Transverse colon (tissue), 4 donors: Measurements from ENCODE around the gene PKP4. TPM values are rescaled to one million over a fixed set of nuclear protein-coding genes. Genes with fewer than 3 reads are reported as not detected.

ENCODE experiments used
- DNase-seq: peaks from one replicate; pipeline ENCODE4 v3.0.0-alpha.2; 2019
- H3K27ac ChIP-seq, 4 donors: fragments of 200-600 bp; sonication (generic); 2 replicates each; pipeline ENCODE4 v1.5.1; 2016 to 2018; ENCODE audit warnings: inconsistent platforms in 4 of 4
- H3K27me3 ChIP-seq: fragments of 200-600 bp; sonication (generic); 2 replicates; pipeline ENCODE4 v1.5.1; 2017; ENCODE audit warnings: inconsistent platforms
- H3K36me3 ChIP-seq, 4 donors: fragments of 200-600 bp; sonication (generic); 2 replicates each; pipeline ENCODE4 v1.5.1; 2017 to 2019; ENCODE audit warnings: inconsistent platforms in 4 of 4
- H3K4me1 ChIP-seq, 4 donors: fragments of 200-600 bp; sonication (generic); 2 replicates each; pipeline ENCODE4 v1.5.1; 2017 to 2020; ENCODE audit warnings: inconsistent platforms in 4 of 4
- H3K4me3 ChIP-seq, 4 donors: fragments of 200-600 bp; sonication (generic); 1 replicate in 1 of 4; 2 replicates in 3 of 4; pipeline versions ENCODE4 v1.5.1 to v1.6.1; 2017 to 2019; ENCODE audit warnings: inconsistent platforms in 4 of 4
- H3K9me3 ChIP-seq, 2 donors: fragments of 200-600 bp; sonication (generic); 2 replicates each; pipeline ENCODE4 v1.5.1; 2017 to 2019; ENCODE audit warnings: inconsistent platforms in 2 of 2
- EP300 ChIP-seq: sonication (generic); formaldehyde crosslinking; IDR thresholded peaks from one replicate; pipeline ENCODE4 v1.6.1; 2017; ENCODE audit warnings: antibody characterized with exemption, low read depth
- POLR2A ChIP-seq: fragments of 450-650 bp; IDR thresholded peaks from one replicate; pipeline ENCODE4 v1.6.1; 2016; ENCODE audit warnings: antibody characterized with exemption, mild to moderate bottlenecking, moderate library complexity
- POLR2AphosphoS5 ChIP-seq, 3 donors: sonication (generic); formaldehyde crosslinking; IDR thresholded peaks; one replicate each; pipeline ENCODE4 v1.6.1; 2016; ENCODE audit warnings: antibody characterized with exemption in 3 of 3
- WGBS, 2 donors: methylation state at CpG; one replicate each; pipeline ENCODE4 v1.1.5; 2018; ENCODE audit warnings: low coverage in 1 of 2; 5-methylcytosine and 5-hydroxymethylcytosine counted together
- in situ Hi-C, 4 donors: fragments of 200-750 bp; cut with MboI; loops; one replicate each; pipeline versions ENCODE4 v1.15.0 to v1.15.1; 2017; ENCODE audit warnings: low sequenced_read_pairs in 3 of 4, low pct_ligation_motif_present in 1 of 4, low pct_unique_long_range_greater_than_20kb in 1 of 4
- intact Hi-C: fragments of 100-400 bp; cut with DNase I; formaldehyde crosslinking; loops from one replicate; pipeline ENCODE4 v1.15.1; 2023; ENCODE audit warnings: low total_unique reads
- total RNA-seq, 4 donors: library from RNA; depleted of rRNA; stranded (reverse); fragments of >200 nt; gene quantifications; one replicate each; pipeline ENCODE4 v1.1.0, GENCODE V29; 2016
- TF ChIP-seq, protein P1 (sequence below), 5 experiments: fragments of 200-600 bp in 3 of 5; fragments of 450-650 bp in 2 of 5; sonication (generic) in 3 of 5; IDR thresholded peaks; 1 replicate in 2 of 5; 2 replicates in 3 of 5; pipeline ENCODE4 v1.5.1; 2016 to 2017; ENCODE audit warnings: antibody characterized with exemption in 5 of 5, inconsistent platforms in 3 of 5, mild to moderate bottlenecking in 2 of 5, moderate library complexity in 1 of 5

PKP4 gene
- total RNA-seq, 4 donors from 2014 or later = 28.1 to 70.3 (median 58.3) TPM

DNA sequence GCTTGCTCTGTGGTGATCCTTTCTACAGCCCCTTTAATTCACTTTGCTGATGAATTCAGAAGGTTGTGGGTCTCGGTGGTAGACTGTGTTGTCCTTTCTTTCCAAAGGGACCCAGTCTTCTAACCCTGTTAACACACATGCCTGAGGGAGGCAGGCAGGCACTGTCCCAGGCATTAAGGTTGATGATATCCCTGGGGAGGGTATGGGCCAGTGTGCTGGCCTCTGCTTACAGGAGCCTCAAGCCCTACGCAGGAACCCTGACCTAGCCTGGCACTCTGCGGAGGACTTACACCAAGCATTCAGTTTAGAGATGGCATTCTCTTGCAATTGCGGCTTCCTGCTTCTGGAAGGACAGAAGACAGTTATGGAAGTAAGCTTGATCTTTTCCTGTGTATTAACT is 102.5 kb downstream of the PKP4 start:
- TF ChIP-seq POLR2AphosphoS5 (IDR thresholded peaks at IDR 0.05) = no peak
- TF ChIP-seq EP300 = no peak
- TF ChIP-seq, protein P1, sequence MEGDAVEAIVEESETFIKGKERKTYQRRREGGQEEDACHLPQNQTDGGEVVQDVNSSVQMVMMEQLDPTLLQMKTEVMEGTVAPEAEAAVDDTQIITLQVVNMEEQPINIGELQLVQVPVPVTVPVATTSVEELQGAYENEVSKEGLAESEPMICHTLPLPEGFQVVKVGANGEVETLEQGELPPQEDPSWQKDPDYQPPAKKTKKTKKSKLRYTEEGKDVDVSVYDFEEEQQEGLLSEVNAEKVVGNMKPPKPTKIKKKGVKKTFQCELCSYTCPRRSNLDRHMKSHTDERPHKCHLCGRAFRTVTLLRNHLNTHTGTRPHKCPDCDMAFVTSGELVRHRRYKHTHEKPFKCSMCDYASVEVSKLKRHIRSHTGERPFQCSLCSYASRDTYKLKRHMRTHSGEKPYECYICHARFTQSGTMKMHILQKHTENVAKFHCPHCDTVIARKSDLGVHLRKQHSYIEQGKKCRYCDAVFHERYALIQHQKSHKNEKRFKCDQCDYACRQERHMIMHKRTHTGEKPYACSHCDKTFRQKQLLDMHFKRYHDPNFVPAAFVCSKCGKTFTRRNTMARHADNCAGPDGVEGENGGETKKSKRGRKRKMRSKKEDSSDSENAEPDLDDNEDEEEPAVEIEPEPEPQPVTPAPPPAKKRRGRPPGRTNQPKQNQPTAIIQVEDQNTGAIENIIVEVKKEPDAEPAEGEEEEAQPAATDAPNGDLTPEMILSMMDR (IDR thresholded peaks at IDR 0.05) = no peak
- no peak for TF ChIP-seq POLR2A
- Histone ChIP-seq H3K27me3 (no peaks in the 10 kb centered on the region), H3K4me1 (peaks cover 0 to 13% (median 0%) of the 10 kb centered on the region in 4 donors), H3K9me3 (no peaks in the 10 kb centered on the region), H3K4me3 (no peak overlapping the region), H3K27ac (no peak overlapping the region), H3K36me3 (no peaks in the 10 kb centered on the region)
- in situ Hi-C loops = no loop called here
- DNase-seq = no peak
- WGBS, 2 donors = 99% methylated on average over 4 of the region's 4 CpGs; no CpG with 5 or more reads in 1 of the 2 donors
- intact Hi-C loops = no loop called here

DNA sequence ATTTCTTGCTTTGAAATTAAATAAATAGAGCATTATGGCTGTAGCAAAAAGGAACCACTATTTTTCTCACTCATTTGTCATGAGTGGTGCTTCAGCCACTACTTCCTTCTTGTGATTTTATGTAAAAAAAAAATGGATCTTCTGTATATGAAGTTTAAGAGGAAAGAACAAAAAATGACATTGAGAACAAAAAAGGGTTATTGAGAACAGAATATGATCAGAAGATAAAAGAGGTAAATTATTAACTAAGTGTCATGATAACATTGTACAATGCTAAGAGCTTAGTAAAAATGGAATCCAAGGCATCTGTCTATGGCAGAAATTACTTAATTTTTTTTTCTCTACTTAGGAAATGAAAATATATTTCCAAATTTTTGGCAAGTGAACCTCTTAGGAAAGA is 103.5 kb downstream of the PKP4 start:
- H3K4me1 ChIP-seq = peaks cover 0 to 13% (median 0%) of the 10 kb centered on the region in 4 donors
- in situ Hi-C loops = no loop called here
- no peak overlapping the region for H3K27ac ChIP-seq
- no peak for TF ChIP-seq EP300
- TF ChIP-seq, protein P1 (IDR thresholded peaks at IDR 0.05) = no peak
- TF ChIP-seq POLR2AphosphoS5 (IDR thresholded peaks at IDR 0.05) = no peak
- TF ChIP-seq POLR2A = no peak
- no peaks in the 10 kb centered on the region for H3K9me3 ChIP-seq
- intact Hi-C loops = no loop called here
- H3K4me3 ChIP-seq = no peak overlapping the region
- no peaks in the 10 kb centered on the region for H3K36me3 ChIP-seq
- H3K27me3 ChIP-seq = no peaks in the 10 kb centered on the region
- no peak for DNase-seq

DNA sequence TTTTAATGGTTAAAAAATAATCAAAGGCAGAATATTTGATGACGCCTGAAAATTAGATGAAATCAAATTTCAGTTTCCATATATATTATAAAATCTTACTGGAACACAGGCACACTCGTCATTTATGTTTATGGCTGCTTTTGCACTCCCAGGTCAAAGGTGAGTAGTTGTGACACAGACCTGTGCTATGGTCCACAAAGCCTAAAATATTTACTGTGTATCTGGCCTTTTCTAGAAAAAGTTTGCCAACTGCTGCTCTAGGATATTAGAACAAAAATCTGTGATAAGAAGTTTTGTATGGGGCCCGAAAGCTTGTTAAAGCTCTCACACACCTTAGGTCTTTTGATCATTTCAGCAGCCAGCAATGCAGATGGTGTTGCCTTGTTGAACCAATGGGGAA is 104.3 kb downstream of the PKP4 start:
- DNase-seq = no peak
- in situ Hi-C loops (no loop called here), intact Hi-C loops (no loop called here)
- WGBS, 2 donors = 31 to 67% methylated on average over 2 to 3 of the region's 3 CpGs
- no peaks in the 10 kb centered on the region for H3K9me3 ChIP-seq
- H3K27me3 ChIP-seq = no peaks in the 10 kb centered on the region
- no peaks in the 10 kb centered on the region for H3K36me3 ChIP-seq
- no peak overlapping the region for H3K27ac ChIP-seq
- H3K4me3 ChIP-seq = no peak overlapping the region
- H3K4me1 ChIP-seq = peaks cover 0 to 13% (median 0%) of the 10 kb centered on the region in 4 donors
- TF ChIP-seq, protein P1 (IDR thresholded peaks at IDR 0.05) = no peak
- TF ChIP-seq POLR2AphosphoS5 (IDR thresholded peaks at IDR 0.05) = no peak
- no peak for TF ChIP-seq EP300
- no peak for TF ChIP-seq POLR2A

DNA sequence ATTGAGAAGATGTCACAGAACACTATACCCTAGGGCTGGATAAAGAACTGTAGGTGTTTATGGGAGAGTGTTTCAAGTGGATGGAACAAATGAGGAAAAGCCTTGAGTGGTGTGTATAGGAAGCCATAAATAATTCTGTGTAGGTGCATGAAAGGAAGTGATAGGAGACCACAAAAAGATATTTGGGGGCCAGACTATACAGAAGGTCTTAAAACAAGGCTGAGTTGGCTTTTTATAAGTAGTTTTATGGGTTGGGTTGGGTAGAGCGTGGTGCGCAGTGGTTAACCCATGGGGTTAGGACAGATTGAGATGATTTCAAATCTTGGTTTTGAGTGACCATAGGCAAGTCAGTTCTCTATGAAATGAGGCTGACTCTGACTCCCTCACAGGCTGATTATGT is 110.5 kb downstream of the PKP4 start:
- Histone ChIP-seq H3K4me1 (no peaks in the 10 kb centered on the region), H3K36me3 (no peaks in the 10 kb centered on the region), H3K27ac (no peak overlapping the region), H3K27me3 (no peaks in the 10 kb centered on the region), H3K4me3 (no peak overlapping the region), H3K9me3 (no peaks in the 10 kb centered on the region)
- in situ Hi-C loops = no loop called here
- intact Hi-C loops = no loop called here
- WGBS, 2 donors = 92% methylated on average over 2 of the region's 2 CpGs; no CpG with 5 or more reads in 1 of the 2 donors
- no peak for DNase-seq
- TF ChIP-seq EP300 = no peak
- TF ChIP-seq, protein P1 (IDR thresholded peaks at IDR 0.05) = no peak
